WERI-Rb-1 (cell line): ENCODE data around the gene SUMF2.
"Not testable (repeated sequence)": the region's sequence is repeated elsewhere in the genome, so short reads cannot be mapped to it uniquely, and the experiment has no call there.

Experiments
- DNase-seq: peaks from one replicate; pipeline ENCODE4 v3.0.0-alpha.2; 2020
- H3K27ac ChIP-seq: fragments of 250-450 bp; sonication (Bioruptor Pico); 2 replicates; pipeline ENCODE4 v1.5.1; 2020; ENCODE audit warnings: mild to moderate bottlenecking, moderate library complexity
- H3K27me3 ChIP-seq: fragments of 250-450 bp; sonication (Bioruptor Pico); 2 replicates; pipeline ENCODE4 v1.5.1; 2021; ENCODE audit warnings: mild to moderate bottlenecking, low read depth, moderate library complexity; ENCODE audit not compliant: insufficient read depth, severe bottlenecking
- H3K36me3 ChIP-seq: fragments of 250-450 bp; sonication (Bioruptor Pico); 2 replicates; pipeline ENCODE4 v1.5.1; 2020; ENCODE audit warnings: mild to moderate bottlenecking, moderate library complexity
- H3K4me3 ChIP-seq: 2 replicates; pipeline ENCODE4 v1.5.1; 2011; ENCODE audit warnings: low read depth, mild to moderate bottlenecking, control low read depth, low read length
- H3K9me3 ChIP-seq: fragments of 250-450 bp; sonication (Bioruptor Pico); 2 replicates; pipeline ENCODE4 v1.5.1; 2021; ENCODE audit warnings: mild to moderate bottlenecking, moderate library complexity; ENCODE audit not compliant: severe bottlenecking
- TF ChIP-seq, protein P1 (sequence below): IDR thresholded peaks from 2 replicates; pipeline ENCODE4 v1.5.1; 2011; ENCODE audit warnings: low read depth, mild to moderate bottlenecking, control low read depth, inconsistent platforms, low read length

Gene SUMF2

DNA sequence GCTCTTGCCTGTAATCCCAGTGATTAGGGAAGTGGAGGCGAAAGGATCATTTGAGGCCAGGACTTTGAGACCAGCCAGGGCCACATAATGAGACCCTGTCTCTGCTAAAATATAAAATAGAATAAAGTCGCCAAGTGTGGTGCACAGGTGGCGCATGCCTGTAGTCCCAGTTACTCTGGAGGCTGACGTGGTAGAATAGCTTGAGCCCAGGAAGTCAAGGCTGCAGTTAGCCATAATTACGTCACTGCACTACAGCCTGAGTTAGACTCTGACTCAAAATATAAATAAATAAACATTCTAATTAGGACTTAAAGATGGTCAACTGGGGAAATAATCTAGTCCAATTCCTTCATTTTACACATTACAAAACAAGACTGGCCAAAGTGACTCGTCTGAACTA, 41.4 kb downstream of the SUMF2 start:
- H3K36me3 ChIP-seq = peaks cover 48% of the 10 kb centered on the region
- H3K27me3 ChIP-seq = no peaks in the 10 kb centered on the region
- TF ChIP-seq, protein P1, sequence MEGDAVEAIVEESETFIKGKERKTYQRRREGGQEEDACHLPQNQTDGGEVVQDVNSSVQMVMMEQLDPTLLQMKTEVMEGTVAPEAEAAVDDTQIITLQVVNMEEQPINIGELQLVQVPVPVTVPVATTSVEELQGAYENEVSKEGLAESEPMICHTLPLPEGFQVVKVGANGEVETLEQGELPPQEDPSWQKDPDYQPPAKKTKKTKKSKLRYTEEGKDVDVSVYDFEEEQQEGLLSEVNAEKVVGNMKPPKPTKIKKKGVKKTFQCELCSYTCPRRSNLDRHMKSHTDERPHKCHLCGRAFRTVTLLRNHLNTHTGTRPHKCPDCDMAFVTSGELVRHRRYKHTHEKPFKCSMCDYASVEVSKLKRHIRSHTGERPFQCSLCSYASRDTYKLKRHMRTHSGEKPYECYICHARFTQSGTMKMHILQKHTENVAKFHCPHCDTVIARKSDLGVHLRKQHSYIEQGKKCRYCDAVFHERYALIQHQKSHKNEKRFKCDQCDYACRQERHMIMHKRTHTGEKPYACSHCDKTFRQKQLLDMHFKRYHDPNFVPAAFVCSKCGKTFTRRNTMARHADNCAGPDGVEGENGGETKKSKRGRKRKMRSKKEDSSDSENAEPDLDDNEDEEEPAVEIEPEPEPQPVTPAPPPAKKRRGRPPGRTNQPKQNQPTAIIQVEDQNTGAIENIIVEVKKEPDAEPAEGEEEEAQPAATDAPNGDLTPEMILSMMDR = no peak
- no peaks in the 10 kb centered on the region for H3K9me3 ChIP-seq
- no peak for DNase-seq
- H3K27ac ChIP-seq = peak overlapping the region; percentile 83
- H3K4me3 ChIP-seq = peak overlapping the region; percentile 99

DNA sequence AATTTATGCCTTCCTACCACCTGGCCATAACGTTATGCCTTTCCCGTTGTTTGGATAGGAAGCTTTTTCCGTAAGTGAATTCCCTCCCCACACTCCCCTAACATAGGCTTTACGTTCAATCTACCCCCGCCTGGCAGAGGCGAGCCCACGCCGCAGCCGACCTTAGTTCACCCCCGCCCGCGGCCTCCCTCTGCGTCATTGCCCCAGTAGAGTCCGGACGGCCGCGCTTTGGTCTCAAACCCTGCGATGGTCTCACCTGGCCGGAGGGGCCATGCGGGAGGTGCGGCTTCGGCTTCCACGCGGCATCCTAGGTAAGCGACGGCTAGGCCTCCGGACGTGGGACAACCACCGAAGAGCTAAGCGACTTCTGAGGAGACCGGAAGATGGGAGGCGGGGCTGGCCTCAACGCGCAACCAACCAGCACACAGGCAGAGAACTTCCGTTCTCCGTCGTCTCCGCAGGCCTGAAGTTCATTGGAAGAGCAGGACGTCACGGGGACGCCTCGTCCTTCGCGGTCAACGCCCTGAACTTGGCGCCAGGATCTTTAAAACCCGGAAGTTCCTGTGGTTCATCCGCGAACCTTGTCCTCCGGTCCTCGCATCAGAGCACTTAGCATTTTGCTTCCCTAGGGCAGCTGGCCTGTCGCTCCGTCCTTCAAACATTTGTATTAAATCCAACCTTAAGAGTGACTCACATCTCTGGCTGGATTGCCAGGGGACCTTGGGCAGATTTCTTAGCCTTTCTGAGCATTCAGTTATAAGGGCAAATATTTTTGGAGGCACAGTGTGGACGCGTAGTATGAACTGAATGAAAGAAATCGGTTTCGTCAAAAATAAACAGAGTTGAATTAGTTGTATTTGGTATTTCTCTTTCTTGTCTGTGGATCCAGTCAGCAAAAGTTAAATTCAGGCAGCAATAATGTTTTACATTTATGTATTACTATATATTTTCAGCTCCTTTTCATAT, 42.3 kb downstream of the SUMF2 start, which contains the start of gene CHCHD2:
Gene CHCHD2 (minus strand): TSS at position 369 of the 966 bp plus-strand sequence. CDS start 63 bp downstream, at position 306.
- peak within 1 kb of the TSS; percentile 83 for H3K27ac ChIP-seq
- TF ChIP-seq, protein P1 = no peak
- no peaks in the 10 kb centered on the region for H3K27me3 ChIP-seq
- no peaks in the 10 kb centered on the region for H3K9me3 ChIP-seq
- DNase-seq = peak; percentile 96
- H3K4me3 ChIP-seq = peak within 1 kb of the TSS; percentile 99
- peaks cover 39% of the 10 kb centered on the region for H3K36me3 ChIP-seq

DNA sequence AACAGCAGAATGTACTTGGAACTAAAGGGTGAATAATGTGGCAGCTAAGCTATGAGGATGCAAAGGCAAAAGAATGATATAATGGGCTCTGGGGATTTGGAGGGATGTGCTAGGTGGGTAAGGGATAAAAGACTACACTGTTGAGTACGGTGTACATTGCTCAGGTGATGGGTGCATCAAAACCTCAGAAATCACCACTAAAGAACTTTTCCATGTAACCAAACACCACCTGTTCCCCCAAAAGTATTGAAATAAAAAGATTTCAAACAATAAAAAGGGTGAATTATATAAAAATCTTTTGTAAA, 43.8 kb downstream of the SUMF2 start:
- Histone ChIP-seq H3K27me3 (no peaks in the 10 kb centered on the region), H3K9me3 (no peaks in the 10 kb centered on the region), H3K36me3 (peaks cover 24% of the 10 kb centered on the region), H3K4me3 (no peak overlapping the region), H3K27ac (no peak overlapping the region)
- no peak for DNase-seq
- TF ChIP-seq, protein P1 = no peak

DNA sequence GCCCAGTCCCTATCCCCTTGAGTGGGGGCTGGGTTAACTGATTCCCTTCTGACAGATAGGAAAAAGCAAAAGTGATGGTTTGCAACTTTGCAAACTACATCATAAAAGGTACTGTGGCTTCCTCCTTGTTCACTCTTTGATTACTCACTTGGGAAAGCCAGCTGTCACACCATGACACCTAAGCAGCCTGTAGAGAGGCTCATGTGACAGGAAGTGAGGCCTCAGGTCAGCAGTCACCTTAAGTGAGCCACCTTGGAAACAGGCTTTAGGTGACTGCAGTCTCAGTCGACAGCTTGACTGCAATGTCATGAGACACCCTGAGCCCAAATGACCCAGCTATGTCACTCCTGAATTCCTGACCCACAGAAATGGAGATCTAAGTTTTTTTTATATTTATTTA, 46.5 kb downstream of the SUMF2 start:
- no peak overlapping the region for H3K27ac ChIP-seq
- no peak for DNase-seq
- TF ChIP-seq, protein P1 = no peak
- H3K36me3 ChIP-seq = peaks cover 2% of the 10 kb centered on the region; the same call in 1 of the 2 replicates
- no peaks in the 10 kb centered on the region for H3K27me3 ChIP-seq
- H3K9me3 ChIP-seq = no peaks in the 10 kb centered on the region
- H3K4me3 ChIP-seq = no peak overlapping the region

DNA sequence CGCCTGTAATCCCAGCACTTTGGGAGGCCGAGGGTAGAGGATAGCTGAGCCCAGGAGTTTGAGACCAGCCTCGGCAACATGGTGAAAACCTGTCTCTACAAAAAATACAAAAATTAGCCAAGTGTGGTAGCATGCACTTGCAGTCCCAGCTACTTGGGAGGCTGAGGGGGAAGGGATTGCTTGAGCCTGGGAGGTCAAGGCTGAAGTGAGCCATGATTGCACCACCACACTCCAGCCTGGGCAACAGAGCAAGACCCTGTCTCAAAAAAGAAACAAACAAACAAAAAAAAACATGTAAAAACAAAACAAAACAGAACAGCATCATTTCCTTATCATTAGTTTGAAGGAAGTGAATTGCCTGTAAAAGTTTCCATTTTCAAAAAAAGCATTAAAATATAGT, 48.2 kb downstream of the SUMF2 start:
- not testable (repeated sequence) for DNase-seq, H3K9me3 ChIP-seq, H3K27me3 ChIP-seq, H3K36me3 ChIP-seq, H3K27ac ChIP-seq, H3K4me3 ChIP-seq

DNA sequence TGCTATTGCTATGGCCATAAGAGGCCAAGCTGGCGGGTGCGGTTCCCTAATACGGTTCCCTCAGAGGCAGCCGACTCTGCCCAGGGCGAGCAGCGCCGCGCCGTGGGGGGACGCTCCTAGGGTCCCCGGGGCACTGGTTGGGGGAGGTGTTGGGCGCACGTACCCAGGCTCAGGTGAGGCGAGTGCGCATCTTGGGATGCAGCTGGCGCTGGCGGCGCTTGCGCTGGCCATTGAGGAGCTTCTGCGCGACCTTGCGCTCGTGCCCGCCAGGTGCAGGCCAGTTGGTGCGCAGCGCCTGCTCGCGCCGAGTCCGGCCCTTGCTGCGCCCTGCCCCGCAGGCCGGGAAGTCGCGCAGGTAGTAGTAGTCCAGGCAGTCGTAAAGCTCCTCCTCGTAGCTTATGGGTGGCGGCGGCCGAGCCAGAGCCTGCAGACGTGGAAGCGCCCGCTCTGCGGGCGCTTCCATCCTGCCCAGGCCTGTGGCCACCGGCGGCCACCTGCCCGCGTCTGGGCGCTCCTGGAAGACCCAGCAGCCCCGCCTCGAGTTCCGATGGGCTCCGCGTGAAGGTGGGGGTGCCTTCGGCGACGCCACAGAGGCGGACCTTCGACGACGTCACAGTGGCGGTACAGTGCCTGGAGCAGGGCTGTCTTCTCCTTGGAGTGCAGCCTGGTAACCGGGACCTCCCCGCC, 51.9 kb downstream of the SUMF2 start, which contains the start of gene NUPR2:
Gene NUPR2 (minus strand): TSS at position 566 of the 687 bp plus-strand sequence. CDS start 103 bp downstream, at position 463.
- H3K27ac ChIP-seq = no peak within 1 kb of the TSS
- DNase-seq = no peak
- no peaks in the 10 kb centered on the region for H3K36me3 ChIP-seq
- TF ChIP-seq, protein P1 = no peak
- H3K4me3 ChIP-seq = no peak within 1 kb of the TSS
- no peaks in the 10 kb centered on the region for H3K27me3 ChIP-seq
- H3K9me3 ChIP-seq = peaks cover 2% of the 10 kb centered on the region
